Peyer's patch (tissue), 4 donors: ENCODE results near the gene TRIM47. TPM values are rescaled to one million over a fixed set of nuclear protein-coding genes. Genes with fewer than 3 reads are reported as not detected.

Source experiments
- DNase-seq, 3 donors: peaks; one replicate each; pipeline ENCODE4 v3.0.0-alpha.2; 2017 to 2019
- H3K27ac ChIP-seq, 4 donors: fragments of 200-600 bp; sonication (generic); one replicate each; pipeline ENCODE4 v1.5.1; 2016 to 2019
- H3K27me3 ChIP-seq, 2 donors: fragments of 200-600 bp; sonication (generic); one replicate each; pipeline ENCODE4 v1.5.1; 2019
- H3K36me3 ChIP-seq, 3 donors: fragments of 200-600 bp; sonication (generic); one replicate each; pipeline ENCODE4 v1.5.1; 2016 to 2019
- H3K4me1 ChIP-seq, 4 donors: fragments of 200-600 bp; sonication (generic); one replicate each; pipeline ENCODE4 v1.5.1; 2016 to 2019
- H3K4me3 ChIP-seq, 4 donors: fragments of 200-600 bp; sonication (generic); 1 replicate in 3 of 4; 2 replicates in 1 of 4; pipeline ENCODE4 v1.5.1; 2016 to 2019; ENCODE audit warnings: mild to moderate bottlenecking in 1 of 4
- H3K9me3 ChIP-seq, 4 donors: fragments of 200-600 bp; sonication (generic); one replicate each; pipeline ENCODE4 v1.5.1; 2016 to 2019; ENCODE audit warnings: mild to moderate bottlenecking in 1 of 4
- POLR2A ChIP-seq, 2 donors: fragments of 450-650 bp; IDR thresholded peaks; one replicate each; pipeline ENCODE4 v1.5.1; 2017; ENCODE audit warnings: antibody characterized with exemption in 2 of 2, mild to moderate bottlenecking in 2 of 2, moderate library complexity in 2 of 2
- total RNA-seq, 4 donors: library from RNA; depleted of rRNA; stranded (reverse); fragments of >200 nt; gene quantifications; one replicate each; pipeline ENCODE4 v1.1.0, GENCODE V29; 2016
- TF ChIP-seq, protein P1 (sequence below), 6 experiments: fragments of 450-650 bp in 4 of 6; fragments of 200-600 bp in 2 of 6; sonication (generic) in 1 of 6; IDR thresholded peaks; one replicate each; pipeline ENCODE4 v1.5.1; 2017 to 2019; ENCODE audit warnings: antibody characterized with exemption in 6 of 6, mild to moderate bottlenecking in 3 of 6, moderate library complexity in 1 of 6

The TRIM47 gene
- total RNA-seq, 4 donors from 2014 or later, result 16.5 to 61.4 (median 45.7) TPM

DNA sequence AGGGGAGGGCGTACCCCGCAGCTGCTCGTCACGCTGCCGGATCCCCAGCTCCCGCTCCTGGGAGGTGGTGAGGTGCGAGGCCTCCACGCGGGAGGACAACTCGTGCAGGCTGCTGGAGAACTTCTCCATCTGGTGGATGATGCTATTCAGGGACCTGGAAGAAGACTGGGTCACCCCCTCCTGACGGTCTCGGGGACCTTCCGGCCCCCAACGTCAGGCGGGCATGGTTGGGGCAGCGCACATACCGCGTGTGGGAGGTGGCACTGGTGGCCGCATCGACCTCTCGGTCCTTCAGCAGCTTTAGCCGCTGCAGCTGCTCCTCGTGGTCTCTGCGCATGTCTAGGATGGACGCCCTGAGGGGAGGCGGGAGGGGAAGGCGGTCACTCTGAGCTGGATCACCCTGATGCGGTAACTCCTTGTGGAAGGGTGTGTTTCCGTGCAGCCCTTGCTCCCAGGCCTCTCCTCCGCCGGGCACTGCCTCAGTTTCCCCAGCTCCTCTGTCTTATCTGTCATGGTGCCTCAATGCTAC is 39.6 kb upstream of the TRIM47 start:
- H3K4me1 ChIP-seq, result peaks cover 0 to 5% (median under 1%) of the 10 kb centered on the region in 4 donors
- no peak overlapping the region for H3K4me3 ChIP-seq
- H3K27ac ChIP-seq, result no peak overlapping the region
- no peak for DNase-seq
- peaks cover 0 to 8% (median 0%) of the 10 kb centered on the region in 3 donors for H3K36me3 ChIP-seq
- H3K27me3 ChIP-seq, result no peaks in the 10 kb centered on the region
- H3K9me3 ChIP-seq, result no peaks in the 10 kb centered on the region
- no peak for TF ChIP-seq POLR2A (IDR thresholded peaks at IDR 0.05)
- TF ChIP-seq, protein P1, sequence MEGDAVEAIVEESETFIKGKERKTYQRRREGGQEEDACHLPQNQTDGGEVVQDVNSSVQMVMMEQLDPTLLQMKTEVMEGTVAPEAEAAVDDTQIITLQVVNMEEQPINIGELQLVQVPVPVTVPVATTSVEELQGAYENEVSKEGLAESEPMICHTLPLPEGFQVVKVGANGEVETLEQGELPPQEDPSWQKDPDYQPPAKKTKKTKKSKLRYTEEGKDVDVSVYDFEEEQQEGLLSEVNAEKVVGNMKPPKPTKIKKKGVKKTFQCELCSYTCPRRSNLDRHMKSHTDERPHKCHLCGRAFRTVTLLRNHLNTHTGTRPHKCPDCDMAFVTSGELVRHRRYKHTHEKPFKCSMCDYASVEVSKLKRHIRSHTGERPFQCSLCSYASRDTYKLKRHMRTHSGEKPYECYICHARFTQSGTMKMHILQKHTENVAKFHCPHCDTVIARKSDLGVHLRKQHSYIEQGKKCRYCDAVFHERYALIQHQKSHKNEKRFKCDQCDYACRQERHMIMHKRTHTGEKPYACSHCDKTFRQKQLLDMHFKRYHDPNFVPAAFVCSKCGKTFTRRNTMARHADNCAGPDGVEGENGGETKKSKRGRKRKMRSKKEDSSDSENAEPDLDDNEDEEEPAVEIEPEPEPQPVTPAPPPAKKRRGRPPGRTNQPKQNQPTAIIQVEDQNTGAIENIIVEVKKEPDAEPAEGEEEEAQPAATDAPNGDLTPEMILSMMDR (IDR thresholded peaks at IDR 0.05), result no peak

DNA sequence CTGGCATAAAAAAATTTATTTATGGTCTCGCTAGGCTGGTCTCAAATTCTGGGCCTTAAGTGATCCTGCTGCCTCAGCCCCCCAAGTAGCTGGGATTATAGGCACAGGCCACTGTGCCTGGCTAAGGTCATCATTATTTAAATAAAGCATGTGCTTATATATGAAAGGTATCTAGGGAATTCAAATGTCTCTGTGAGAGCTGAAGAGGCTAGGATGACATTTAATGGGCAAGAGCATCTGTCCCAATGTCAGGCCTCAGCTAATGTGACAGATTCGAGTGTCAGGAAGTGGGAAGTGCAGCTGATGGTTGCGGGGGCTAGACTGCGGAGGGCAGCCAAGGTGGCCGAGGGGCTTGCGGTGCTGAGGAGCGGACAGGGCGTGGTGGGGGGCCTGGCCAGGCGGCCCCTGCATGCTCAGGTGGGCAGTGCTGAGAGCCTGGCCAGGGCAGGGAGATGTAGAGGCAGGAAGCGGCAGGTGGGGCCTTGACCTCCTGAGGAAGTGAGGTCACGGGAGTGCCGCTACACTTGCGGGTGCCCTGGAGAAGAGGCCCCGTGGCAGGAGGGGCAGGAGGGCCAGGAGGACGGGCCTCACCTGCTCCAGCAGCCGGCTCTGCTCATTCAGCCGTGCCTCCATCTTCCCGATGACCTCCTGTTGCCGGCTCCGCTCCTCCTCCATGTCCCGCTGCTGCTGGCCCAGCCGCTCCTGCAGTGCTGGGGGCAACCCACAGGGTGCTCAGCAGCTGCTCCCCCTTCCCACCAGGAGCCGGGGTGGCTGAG is 38.9 kb upstream of the TRIM47 start:
- Histone ChIP-seq H3K4me1 (no peaks in the 10 kb centered on the region), H3K36me3 (peaks cover 0 to 8% (median 0%) of the 10 kb centered on the region in 3 donors), H3K27me3 (no peaks in the 10 kb centered on the region), H3K27ac (no peak overlapping the region), H3K4me3 (no peak overlapping the region), H3K9me3 (no peaks in the 10 kb centered on the region)
- no peak for DNase-seq
- TF ChIP-seq, protein P1 (IDR thresholded peaks at IDR 0.05), result no peak
- no peak for TF ChIP-seq POLR2A (IDR thresholded peaks at IDR 0.05)

DNA sequence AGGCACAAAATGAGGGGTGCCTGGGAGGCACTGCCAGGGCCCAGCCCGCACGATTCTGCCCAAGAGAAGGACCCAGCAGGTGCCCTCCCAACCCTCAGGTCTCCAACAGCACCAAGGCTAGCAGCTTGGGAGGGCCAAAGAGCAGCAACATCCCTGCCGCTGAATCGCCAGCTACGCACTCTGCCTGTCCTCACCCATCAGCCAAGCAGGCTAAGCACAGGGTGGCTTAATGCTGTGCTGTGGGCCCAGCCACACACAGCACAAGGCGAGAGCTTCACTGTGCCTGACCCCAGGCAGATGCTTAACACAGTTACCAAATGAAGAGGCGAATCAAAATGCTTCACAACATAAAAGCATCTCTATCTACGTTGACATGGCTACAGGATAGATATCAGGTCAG is 36.9 kb upstream of the TRIM47 start:
- H3K4me1 ChIP-seq, result no peaks in the 10 kb centered on the region
- H3K9me3 ChIP-seq, result no peaks in the 10 kb centered on the region
- H3K27me3 ChIP-seq, result no peaks in the 10 kb centered on the region
- H3K27ac ChIP-seq, result no peak overlapping the region
- no peak for DNase-seq
- no peak overlapping the region for H3K4me3 ChIP-seq
- H3K36me3 ChIP-seq, result peaks cover 0 to 8% (median 0%) of the 10 kb centered on the region in 3 donors
- no peak for TF ChIP-seq POLR2A (IDR thresholded peaks at IDR 0.05)
- TF ChIP-seq, protein P1 (IDR thresholded peaks at IDR 0.05), result no peak

DNA sequence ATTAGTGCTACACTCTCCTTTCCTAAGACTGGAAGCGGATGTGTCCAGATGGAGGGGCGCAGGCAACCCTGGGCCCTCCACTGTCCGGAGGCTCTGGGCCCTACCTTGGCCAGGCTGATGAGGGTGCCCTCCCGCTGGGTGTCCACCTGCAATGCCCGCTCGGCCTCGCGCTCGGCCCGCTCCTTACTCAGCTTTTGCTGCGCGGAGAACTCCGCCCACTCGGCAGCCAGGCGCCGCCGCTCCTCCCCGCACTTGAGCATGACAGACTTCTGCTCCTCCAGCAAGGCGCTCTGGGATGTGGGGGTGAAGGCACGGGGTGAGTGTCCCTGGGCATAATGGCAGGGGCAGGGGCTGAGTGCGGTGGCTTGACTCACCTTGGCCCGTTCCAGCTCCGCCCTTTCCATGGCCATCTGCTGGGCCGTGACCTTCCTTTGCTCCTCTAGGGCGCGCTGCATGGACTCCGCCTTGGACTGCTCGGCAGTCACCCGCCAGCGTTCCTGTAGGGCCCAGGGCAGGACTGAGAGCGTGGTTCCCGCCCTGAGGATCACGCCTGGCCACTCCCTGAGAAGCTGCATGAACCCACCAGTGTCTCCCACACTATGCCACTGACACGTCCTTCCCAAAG is 36.4 kb upstream of the TRIM47 start:
- Histone ChIP-seq H3K27ac (no peak overlapping the region), H3K9me3 (no peaks in the 10 kb centered on the region), H3K27me3 (no peaks in the 10 kb centered on the region), H3K36me3 (peaks cover 0 to 8% (median 0%) of the 10 kb centered on the region in 3 donors), H3K4me3 (no peak overlapping the region), H3K4me1 (peaks cover 0 to 4% (median 0%) of the 10 kb centered on the region in 4 donors)
- TF ChIP-seq, protein P1 (IDR thresholded peaks at IDR 0.05), result no peak
- no peak for TF ChIP-seq POLR2A (IDR thresholded peaks at IDR 0.05)
- no peak for DNase-seq

DNA sequence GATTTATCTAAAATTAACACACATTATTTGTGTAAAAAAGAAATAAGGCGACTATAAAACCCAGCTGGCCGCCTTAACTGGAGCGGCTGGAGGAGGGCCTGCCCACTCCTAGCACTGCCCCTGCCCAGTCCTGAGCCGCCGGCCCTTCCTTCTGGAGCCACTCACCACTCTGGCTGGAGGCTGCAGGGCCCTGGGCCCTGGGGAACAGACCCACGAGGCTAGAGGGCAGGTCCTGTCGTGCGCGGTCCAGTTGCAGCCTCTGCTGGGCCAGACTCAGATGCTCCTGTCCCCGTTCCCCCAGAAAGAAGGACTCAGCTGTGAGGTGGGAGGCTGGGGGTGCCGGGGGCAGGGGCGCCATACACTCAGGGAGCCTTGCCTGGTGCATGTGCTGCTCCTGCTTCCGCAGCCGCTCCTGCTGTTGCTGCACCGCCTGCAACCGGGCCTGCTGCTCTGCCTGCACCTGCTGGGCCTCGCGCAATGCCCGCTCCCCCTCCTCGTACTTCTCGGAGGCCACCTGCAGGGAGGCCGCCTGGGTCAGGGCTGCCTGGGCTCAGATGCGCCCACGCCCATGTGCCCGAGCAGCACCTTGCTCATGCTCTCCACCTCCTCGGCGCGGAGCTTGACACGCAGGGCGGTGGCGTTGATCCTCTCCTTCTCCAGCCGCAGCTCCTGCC is 35.3 kb upstream of the TRIM47 start:
- peaks cover 0 to 8% (median 0%) of the 10 kb centered on the region in 3 donors for H3K36me3 ChIP-seq
- TF ChIP-seq, protein P1 (IDR thresholded peaks at IDR 0.05), result no peak
- TF ChIP-seq POLR2A (IDR thresholded peaks at IDR 0.05), result no peak

More for the DNA sequence above, 35.3 kb upstream of the TRIM47 start:
- H3K4me1 ChIP-seq, result peaks cover 0 to 4% (median 0%) of the 10 kb centered on the region in 4 donors
- H3K9me3 ChIP-seq, result no peaks in the 10 kb centered on the region
- no peak overlapping the region for H3K4me3 ChIP-seq
- H3K27ac ChIP-seq, result no peak overlapping the region
- H3K27me3 ChIP-seq, result no peaks in the 10 kb centered on the region
- no peak for DNase-seq
